Head of caudate nucleus (tissue), 42 donors: ENCODE data around the gene RBM15B.
A peak's percentile ranks its signal among the peaks of the same experiment; 100 is the strongest.

Experiments used
- DNase-seq, 42 donors: peaks; one replicate each; pipeline versions ENCODE4 v3.0.0 to v3.0.0-alpha.2; 2020 to 2021; ENCODE audit warnings: mixed read lengths in 7 of 42
- intact Hi-C: fragments of 100-400 bp; cut with DNase I; formaldehyde crosslinking; loops from one replicate; pipeline ENCODE4 v1.15.0; 2022

RBM15B gene

GRCh38 chr3:51408021-51408420 is 16.9 kb downstream of the RBM15B start:
- intact Hi-C loops, result no loop called here
- DNase-seq, result no peak

GRCh38 chr3:51408813-51409212 is 17.7 kb downstream of the RBM15B start:
- intact Hi-C loops, result no loop called here
- DNase-seq, result no peak

DNA sequence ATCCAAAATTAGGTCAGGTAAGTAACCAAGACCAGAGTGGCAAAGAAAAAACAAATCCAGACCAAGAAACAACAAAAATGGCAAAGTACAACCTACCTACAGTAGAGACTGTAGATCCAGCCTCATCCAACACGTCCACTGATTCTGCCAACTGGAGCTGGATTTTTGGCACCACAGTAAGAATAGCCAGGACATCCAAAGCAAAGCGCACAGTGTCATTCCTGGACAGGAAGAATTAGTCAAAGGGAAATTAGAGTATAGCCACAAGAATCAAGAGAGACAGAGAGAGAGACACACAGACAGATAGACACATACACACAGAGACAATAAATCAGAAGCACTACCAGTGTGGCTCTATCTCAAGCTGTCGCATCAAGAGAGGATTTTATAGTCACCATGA is 31.1 kb downstream of the RBM15B start:
- DNase-seq, result no peak
- intact Hi-C loops, result no loop called here

DNA sequence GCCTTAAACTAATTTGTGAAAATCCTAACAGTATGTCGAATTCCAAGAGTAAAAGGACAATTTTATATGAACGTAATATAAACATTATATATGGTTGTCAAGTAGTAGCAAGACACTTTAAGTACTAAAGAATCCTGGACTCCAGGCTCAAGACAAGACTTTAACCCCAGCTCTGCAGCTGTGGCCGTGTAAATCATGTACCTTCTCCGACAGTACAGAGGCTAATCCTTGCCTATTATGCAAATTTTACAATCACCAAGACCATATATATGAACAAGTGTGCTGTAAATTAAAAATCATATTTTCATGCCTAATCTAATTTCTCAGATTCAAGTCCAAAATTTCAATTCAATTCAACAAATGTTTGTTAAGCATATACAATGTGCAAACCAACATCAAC is 35.8 kb downstream of the RBM15B start:
- DNase-seq, result no peak
- intact Hi-C loops, result no loop called here

- no peak for DNase-seq
- intact Hi-C loops, result no loop called here
Measured at GRCh38 chr3:51429138-51429537, 38.1 kb downstream of the RBM15B start.

GRCh38 chr3:51434110-51434509 is 43.0 kb downstream of the RBM15B start:
- DNase-seq, result no peak
- intact Hi-C loops, result no loop called here

GRCh38 chr3:51434746-51435327 is 43.8 kb downstream of the RBM15B start:
- intact Hi-C loops, result no loop called here
- DNase-seq, result peak in 30 of 42 donors; percentile 5 to 71 (median 28)

DNA sequence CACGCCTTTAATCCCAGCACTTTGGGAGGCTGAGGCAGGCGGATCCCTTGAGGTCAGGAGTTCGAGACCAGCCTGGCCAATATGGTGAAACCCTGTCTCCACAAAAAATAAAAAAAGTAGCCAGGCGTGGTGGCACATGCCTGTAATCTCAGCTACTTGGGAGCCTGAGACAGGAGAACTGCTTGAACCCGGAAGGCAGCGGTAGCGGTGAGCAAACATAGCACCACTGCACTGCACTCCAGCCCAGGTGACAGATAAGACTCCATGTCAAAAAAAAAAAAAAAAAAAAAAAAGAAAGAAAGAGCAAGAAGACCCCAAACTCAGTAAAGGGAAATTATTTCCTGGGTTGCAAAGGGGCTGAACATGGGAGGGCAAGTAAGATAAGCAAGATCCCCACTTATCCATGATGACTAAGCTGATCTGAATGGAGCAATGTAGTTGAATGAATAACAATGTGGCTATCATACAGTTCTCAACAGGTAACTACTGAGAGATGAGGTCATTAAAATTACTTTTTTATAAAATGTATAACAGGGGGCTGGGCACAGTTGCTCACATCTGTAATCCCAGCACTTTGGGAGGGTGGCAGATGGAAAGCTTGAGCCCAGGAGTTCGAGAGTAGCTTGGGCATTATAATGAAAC is 46.0 kb downstream of the RBM15B start:
- no peak for DNase-seq
- intact Hi-C loops, result no loop called here

GRCh38 chr3:51441282-51442030 is 50.4 kb downstream of the RBM15B start:
- intact Hi-C loops, result no loop called here
- no peak for DNase-seq

DNA sequence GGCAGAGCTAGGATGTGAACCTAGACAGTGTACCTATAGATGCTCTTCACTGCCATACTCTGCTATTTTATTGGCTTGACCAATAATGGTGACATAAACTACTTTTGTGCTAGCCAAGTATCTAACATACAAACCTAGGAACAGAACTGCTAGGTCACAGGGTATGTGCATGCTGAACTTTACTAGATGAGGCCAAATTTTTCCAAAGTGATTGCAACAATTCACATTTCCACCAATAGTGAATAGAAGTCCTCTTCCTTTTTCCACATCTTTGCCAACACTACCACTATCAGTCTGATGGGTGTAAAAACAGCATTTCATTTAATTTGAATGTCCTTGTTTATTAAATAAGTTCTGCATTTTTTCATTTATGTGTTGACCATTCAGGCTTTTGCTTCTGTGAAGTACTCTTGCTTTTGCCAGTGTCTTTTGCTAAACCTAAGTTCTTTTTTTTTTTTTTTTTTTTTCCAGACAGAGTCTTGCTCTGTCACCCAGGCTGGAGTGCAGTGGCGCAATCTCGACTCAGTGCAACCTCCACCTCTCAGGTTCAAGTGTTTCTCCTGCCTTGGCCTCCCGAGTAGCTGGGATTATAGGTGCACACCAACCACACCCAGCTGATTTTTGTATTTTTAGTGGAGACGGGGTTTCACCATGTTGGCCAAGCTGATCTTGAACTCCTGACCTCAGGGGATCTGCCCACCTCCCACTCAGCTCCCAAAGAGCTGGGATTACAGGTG is 54.6 kb downstream of the RBM15B start:
- intact Hi-C loops, result no loop called here
- no peak for DNase-seq
